Measurements from ENCODE around the gene DUSP5.

Gene DUSP5

GRCh38 chr10:110508159-110508788 lies 10.6 kb downstream of the DUSP5 start:
- no peak for TF ChIP-seq CTCF (IDR thresholded peaks at IDR 0.05; ENCODE audit: insufficient read depth, missing control alignments)
- FAIRE-seq (no peak), DNase-seq (ENCODE audit: insufficient read length, low spot score) (no peak)

- TF ChIP-seq CTCF (IDR thresholded peaks at IDR 0.05; ENCODE audit: insufficient read depth, missing control alignments), result no peak
- DNase-seq (ENCODE audit: insufficient read length, low spot score) (no peak), FAIRE-seq (no peak)
These were observed 11.3 kb downstream of the DUSP5 start for GRCh38 chr10:110508806-110509544.

- DNase-seq (ENCODE audit: insufficient read length, low spot score) (no peak), FAIRE-seq (no peak)
- TF ChIP-seq CTCF (IDR thresholded peaks at IDR 0.05; ENCODE audit: insufficient read depth, missing control alignments), result no peak
These were observed 11.9 kb downstream of the DUSP5 start for GRCh38 chr10:110509560-110509959.

- no peak for DNase-seq (ENCODE audit: insufficient read length, low spot score)
- no peak for TF ChIP-seq CTCF (IDR thresholded peaks at IDR 0.05; ENCODE audit: insufficient read depth, missing control alignments)
- no peak for FAIRE-seq
These were observed 12.4 kb downstream of the DUSP5 start for GRCh38 chr10:110510086-110510485.

- no peak for DNase-seq (ENCODE audit: insufficient read length, low spot score)
- no peak for FAIRE-seq
- TF ChIP-seq CTCF (IDR thresholded peaks at IDR 0.05; ENCODE audit: insufficient read depth, missing control alignments), result no peak
These were observed 13.0 kb downstream of the DUSP5 start for GRCh38 chr10:110510730-110511129.

- TF ChIP-seq CTCF (IDR thresholded peaks at IDR 0.05; ENCODE audit: insufficient read depth, missing control alignments), result no peak
- DNase-seq (ENCODE audit: insufficient read length, low spot score) (no peak), FAIRE-seq (no peak)
These were observed 14.2 kb downstream of the DUSP5 start for GRCh38 chr10:110511734-110512449.
